MM.1S (cell line): ENCODE data around the gene ANKRD16.
"Not testable (repeated sequence)": the region's sequence is repeated elsewhere in the genome, so short reads cannot be mapped to it uniquely, and the experiment has no call there.

Experiments
- DNase-seq: peaks from one replicate; pipeline ENCODE4 v3.0.0-alpha.2; 2015
- H2AFZ ChIP-seq: fragments of 300-600 bp; sonication (generic); 2 replicates; pipeline ENCODE4 v1.6.0; 2016; ENCODE audit warnings: antibody characterized with exemption, low read length
- H3F3A ChIP-seq: fragments of 300-600 bp; sonication (generic); 2 replicates; pipeline ENCODE4 v1.6.1; 2016; ENCODE audit warnings: mild to moderate bottlenecking, antibody characterized with exemption, low read length, moderate library complexity, mixed read lengths; ENCODE audit not compliant: insufficient read depth
- H3K27ac ChIP-seq: fragments of 300-600 bp; sonication (generic); 2 replicates; pipeline ENCODE4 v1.5.1; 2016; ENCODE audit warnings: mild to moderate bottlenecking, low read length
- H3K27me3 ChIP-seq: fragments of 300-600 bp; sonication (generic); replicated peaks from 2 replicates; pipeline ENCODE4 v1.6.0; 2016; ENCODE audit warnings: low read length; ENCODE audit not compliant: insufficient read depth
- H3K36me3 ChIP-seq: fragments of 300-600 bp; sonication (generic); replicated peaks from 2 replicates; pipeline ENCODE4 v1.6.1; 2016; ENCODE audit warnings: mild to moderate bottlenecking, low read length, mixed read lengths; ENCODE audit not compliant: insufficient read depth
- H3K4me1 ChIP-seq: fragments of 300-600 bp; sonication (generic); 2 replicates; pipeline ENCODE4 v1.6.1; 2016; ENCODE audit warnings: low read length, mixed read lengths
- H3K4me2 ChIP-seq: fragments of 300-600 bp; sonication (generic); 2 replicates; pipeline ENCODE4 v1.6.0; 2016; ENCODE audit warnings: low read depth, low read length
- H3K4me3 ChIP-seq: fragments of 300-600 bp; sonication (generic); 2 replicates; pipeline ENCODE4 v1.5.1; 2016; ENCODE audit warnings: low read length, mixed read lengths
- H3K79me2 ChIP-seq: fragments of 300-600 bp; sonication (generic); 2 replicates; pipeline ENCODE4 v1.6.1; 2016; ENCODE audit warnings: mixed run types, low read length, mixed read lengths
- H3K9ac ChIP-seq: fragments of 300-600 bp; sonication (generic); 2 replicates; pipeline ENCODE4 v1.6.1; 2016; ENCODE audit warnings: low read length, mixed read lengths
- H3K9me2 ChIP-seq: fragments of 300-600 bp; sonication (generic); replicated peaks from 2 replicates; pipeline ENCODE4 v1.6.1; 2016; ENCODE audit warnings: mild to moderate bottlenecking, low read length, mixed read lengths; ENCODE audit not compliant: insufficient read depth
- H3K9me3 ChIP-seq: fragments of 300-600 bp; sonication (generic); replicated peaks from 2 replicates; pipeline ENCODE4 v1.6.1; 2016; ENCODE audit warnings: mild to moderate bottlenecking, low read length, mixed read lengths; ENCODE audit not compliant: insufficient read depth
- H4K20me1 ChIP-seq: fragments of 300-600 bp; sonication (generic); 2 replicates; pipeline ENCODE4 v1.6.1; 2016; ENCODE audit warnings: mild to moderate bottlenecking, low read length, moderate library complexity, mixed read lengths; ENCODE audit not compliant: insufficient read depth
- EZH2 ChIP-seq: fragments of 300-600 bp; sonication (generic); optimal IDR thresholded peaks from 2 replicates; pipeline ENCODE3; 2017; ENCODE audit warnings: low read depth, mild to moderate bottlenecking, antibody characterized with exemption, low read length, mixed read lengths
- EZH2phosphoT487 ChIP-seq: fragments of 300-600 bp; sonication (generic); IDR thresholded peaks from 2 replicates; pipeline ENCODE4 v1.6.1; 2018; ENCODE audit warnings: antibody characterized with exemption, low read length
- TF ChIP-seq, protein P1 (sequence below): fragments of 300-600 bp; sonication (generic); IDR thresholded peaks from 2 replicates; pipeline ENCODE4 v1.5.1; 2016; ENCODE audit warnings: antibody characterized with exemption, low read length, mixed read lengths

Gene ANKRD16

DNA sequence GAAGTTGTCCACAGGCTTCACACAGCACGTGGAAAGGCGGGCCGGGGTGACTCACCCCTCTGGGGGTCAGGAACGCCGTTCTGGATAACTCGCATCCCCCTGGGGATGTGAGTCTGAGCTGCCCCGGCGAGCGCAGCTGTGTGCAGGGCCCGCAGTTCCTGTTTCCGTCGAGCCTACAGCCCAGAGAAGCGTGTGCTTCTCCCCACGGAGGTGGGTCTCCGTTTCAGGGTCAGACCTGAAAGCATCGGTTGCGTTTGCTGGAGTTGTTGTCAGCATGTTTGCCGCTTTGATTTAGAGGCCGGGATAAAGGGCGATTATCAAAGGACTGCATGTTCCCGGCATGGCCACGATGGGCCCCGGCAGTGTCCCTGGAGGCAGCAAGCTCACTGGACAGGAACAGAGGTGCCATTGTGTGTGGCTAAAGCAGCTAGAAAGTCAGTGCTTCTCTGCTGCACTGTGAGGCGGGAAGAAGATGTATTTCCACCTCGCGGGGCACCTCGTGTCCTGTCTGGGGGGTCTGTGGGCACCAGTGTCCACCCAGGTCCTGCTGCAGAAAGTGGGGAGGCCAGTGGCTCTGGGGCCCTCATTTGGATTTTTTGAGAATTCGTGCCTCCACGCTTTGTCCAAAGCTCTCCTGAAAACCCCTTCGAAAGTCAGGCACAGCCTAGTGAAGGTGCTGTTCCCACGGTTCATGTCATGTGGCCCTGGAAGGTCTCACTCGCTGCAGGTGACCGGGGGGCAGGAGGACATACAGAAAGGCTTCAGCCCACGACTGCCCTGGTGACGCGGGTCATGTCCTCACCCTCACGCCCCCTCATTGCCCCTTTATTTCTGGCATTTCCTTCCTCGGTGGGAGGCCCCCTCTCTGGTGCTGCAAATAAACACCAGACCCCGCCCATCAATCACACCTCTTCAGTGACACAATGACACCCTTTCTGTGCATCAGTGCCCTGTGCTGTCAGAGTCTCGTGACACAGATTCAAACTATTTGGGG, 49.1 kb downstream of the ANKRD16 start:
- no peak overlapping the region for H3K9ac ChIP-seq

DNA sequence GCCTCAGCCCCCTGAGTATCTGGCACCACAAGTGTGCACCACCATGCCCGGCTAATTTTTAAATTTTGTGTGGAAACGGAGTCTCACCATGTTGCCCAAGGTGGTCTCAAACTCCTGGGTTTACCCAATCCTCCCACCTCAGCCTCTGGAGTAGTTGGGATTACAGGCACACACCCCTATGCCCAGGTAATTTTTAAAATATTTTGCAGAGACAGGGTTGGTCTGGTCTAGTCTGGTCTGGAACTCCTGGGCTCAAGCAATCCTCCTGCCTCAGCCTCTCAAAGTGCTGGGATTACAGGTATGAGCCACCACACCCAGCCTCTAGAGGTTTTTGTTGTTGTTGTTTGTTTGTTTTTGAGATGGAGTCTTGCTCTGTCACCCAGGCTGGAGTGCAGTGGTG, 53.5 kb downstream of the ANKRD16 start:
- H4K20me1 ChIP-seq, H3K27me3 ChIP-seq, DNase-seq, H3K9me2 ChIP-seq, H3K36me3 ChIP-seq, H3K4me1 ChIP-seq, H3F3A ChIP-seq, H3K27ac ChIP-seq, H3K9me3 ChIP-seq, H3K4me2 ChIP-seq, H3K79me2 ChIP-seq, H3K9ac ChIP-seq, H3K4me3 ChIP-seq, H2AFZ ChIP-seq: not testable (repeated sequence)

More for the DNA sequence above, 49.1 kb downstream of the ANKRD16 start:
- peaks cover 4% of the 10 kb centered on the region; the same call in 1 of the 2 replicates for H3K27me3 ChIP-seq
- no peak for DNase-seq
- TF ChIP-seq EZH2 = no peak
- no peak for TF ChIP-seq EZH2phosphoT487
- TF ChIP-seq, protein P1, sequence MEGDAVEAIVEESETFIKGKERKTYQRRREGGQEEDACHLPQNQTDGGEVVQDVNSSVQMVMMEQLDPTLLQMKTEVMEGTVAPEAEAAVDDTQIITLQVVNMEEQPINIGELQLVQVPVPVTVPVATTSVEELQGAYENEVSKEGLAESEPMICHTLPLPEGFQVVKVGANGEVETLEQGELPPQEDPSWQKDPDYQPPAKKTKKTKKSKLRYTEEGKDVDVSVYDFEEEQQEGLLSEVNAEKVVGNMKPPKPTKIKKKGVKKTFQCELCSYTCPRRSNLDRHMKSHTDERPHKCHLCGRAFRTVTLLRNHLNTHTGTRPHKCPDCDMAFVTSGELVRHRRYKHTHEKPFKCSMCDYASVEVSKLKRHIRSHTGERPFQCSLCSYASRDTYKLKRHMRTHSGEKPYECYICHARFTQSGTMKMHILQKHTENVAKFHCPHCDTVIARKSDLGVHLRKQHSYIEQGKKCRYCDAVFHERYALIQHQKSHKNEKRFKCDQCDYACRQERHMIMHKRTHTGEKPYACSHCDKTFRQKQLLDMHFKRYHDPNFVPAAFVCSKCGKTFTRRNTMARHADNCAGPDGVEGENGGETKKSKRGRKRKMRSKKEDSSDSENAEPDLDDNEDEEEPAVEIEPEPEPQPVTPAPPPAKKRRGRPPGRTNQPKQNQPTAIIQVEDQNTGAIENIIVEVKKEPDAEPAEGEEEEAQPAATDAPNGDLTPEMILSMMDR = no peak
- no peaks in the 10 kb centered on the region for H3K36me3 ChIP-seq
- H3K4me2 ChIP-seq = no peak overlapping the region
- no peaks in the 10 kb centered on the region for H3K79me2 ChIP-seq
- H3K4me1 ChIP-seq = no peaks in the 10 kb centered on the region
- no peaks in the 10 kb centered on the region for H3F3A ChIP-seq
- H3K27ac ChIP-seq = no peak overlapping the region
- no peak overlapping the region for H3K4me3 ChIP-seq
- H2AFZ ChIP-seq = peak overlapping the region; percentile 58
- H3K9me2 ChIP-seq = no peaks in the 10 kb centered on the region
- H3K9me3 ChIP-seq = no peaks in the 10 kb centered on the region
- no peaks in the 10 kb centered on the region for H4K20me1 ChIP-seq

DNA sequence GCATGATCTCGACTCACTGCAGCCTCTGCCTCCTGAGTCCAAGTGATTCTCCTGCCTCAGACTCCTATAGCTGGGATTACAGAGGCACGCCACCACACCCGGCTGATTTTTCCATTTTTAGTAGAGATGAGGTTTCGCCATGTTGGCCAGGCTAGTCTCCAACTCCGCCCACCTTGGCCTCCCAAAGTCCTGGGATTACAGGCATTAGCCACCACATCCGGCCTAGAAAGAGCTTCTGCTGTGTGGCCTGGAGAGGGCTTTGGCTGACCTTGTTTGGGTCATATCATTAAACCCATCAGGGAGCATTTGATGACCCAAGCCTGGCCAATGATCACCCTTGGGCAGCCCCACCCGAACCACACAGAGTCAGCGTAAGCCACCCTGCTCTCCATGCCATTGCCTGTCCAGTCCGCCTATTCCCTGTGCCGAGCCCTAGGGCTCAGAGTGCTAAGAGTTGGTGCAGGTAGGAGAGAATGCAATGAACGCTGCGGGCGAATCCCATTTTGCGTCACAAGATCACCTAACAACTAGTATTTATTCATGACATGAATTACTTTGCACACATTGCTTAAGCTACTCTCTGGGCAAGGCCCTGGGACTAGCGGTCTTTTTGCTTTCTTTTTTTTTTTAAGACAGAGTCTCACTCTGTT, 54.1 kb downstream of the ANKRD16 start:
- H3K27ac ChIP-seq = no peak overlapping the region
- DNase-seq = no peak
- H2AFZ ChIP-seq = no peak overlapping the region
- H4K20me1 ChIP-seq = no peaks in the 10 kb centered on the region
- H3K9me3 ChIP-seq = no peaks in the 10 kb centered on the region
- H3K4me2 ChIP-seq = no peak overlapping the region
- no peaks in the 10 kb centered on the region for H3F3A ChIP-seq
- H3K9me2 ChIP-seq = no peaks in the 10 kb centered on the region
- H3K4me3 ChIP-seq = no peak overlapping the region
- H3K27me3 ChIP-seq = no peaks in the 10 kb centered on the region; the same call in 1 of the 2 replicates
- H3K9ac ChIP-seq = no peak overlapping the region
- TF ChIP-seq EZH2 (no peak), EZH2phosphoT487 (no peak)
- TF ChIP-seq, protein P1 = no peak
- no peaks in the 10 kb centered on the region for H3K79me2 ChIP-seq
- no peaks in the 10 kb centered on the region for H3K36me3 ChIP-seq
- no peaks in the 10 kb centered on the region for H3K4me1 ChIP-seq
